Heart left ventricle (tissue), 16 donors: Measurements from ENCODE around the gene FLACC1. TPM values are rescaled to one million over a fixed set of nuclear protein-coding genes. Genes with fewer than 3 reads are reported as not detected.

Experiments
- ATAC-seq, 4 donors: fragments of 200-7000 bp; cut with Tn5 transposase; one replicate each; pipeline ENCODE4 v1.9.1; 2020 to 2022; ENCODE audit warnings: moderate library complexity in 4 of 4, mild to moderate bottlenecking in 3 of 4, moderate number of reproducible peaks in 1 of 4
- DNase-seq, 5 donors: peaks; one replicate each; pipeline ENCODE4 v3.0.0-alpha.2; 2020
- H3K27ac ChIP-seq, 12 donors: fragments of 200-600 bp; sonication (generic) in 4 of 12; one replicate each; pipeline versions ENCODE4 v1.5.0 to v1.8.0; 2016 to 2022; ENCODE audit warnings: mild to moderate bottlenecking in 2 of 12
- H3K27me3 ChIP-seq, 9 donors: fragments of 200-600 bp; sonication (generic) in 2 of 9; one replicate each; pipeline versions ENCODE4 v1.5.1 to v1.8.0; 2016 to 2022; ENCODE audit warnings: mild to moderate bottlenecking in 3 of 9
- H3K36me3 ChIP-seq, 9 donors: fragments of 200-600 bp; sonication (generic) in 2 of 9; one replicate each; pipeline versions ENCODE4 v1.5.0 to v1.8.0; 2018 to 2022; ENCODE audit warnings: mild to moderate bottlenecking in 2 of 9
- H3K4me1 ChIP-seq, 12 donors: fragments of 200-600 bp; sonication (generic) in 4 of 12; one replicate each; pipeline versions ENCODE4 v1.5.0 to v1.8.0; 2016 to 2022; ENCODE audit warnings: mild to moderate bottlenecking in 3 of 12
- H3K4me3 ChIP-seq, 12 donors: fragments of 200-600 bp; sonication (generic) in 4 of 12; one replicate each; pipeline versions ENCODE4 v1.5.0 to v1.8.0; 2017 to 2022; ENCODE audit warnings: mild to moderate bottlenecking in 9 of 12, moderate library complexity in 4 of 12
- H3K9me3 ChIP-seq, 12 donors: fragments of 200-600 bp; sonication (generic) in 4 of 12; one replicate each; pipeline versions ENCODE4 v1.5.0 to v1.8.0; 2016 to 2022; ENCODE audit warnings: mild to moderate bottlenecking in 1 of 12
- CTCF ChIP-seq, 12 donors: fragments of 200-600 bp; sonication (generic) in 4 of 12; IDR thresholded peaks; one replicate each; pipeline versions ENCODE4 v1.5.0 to v1.8.0; 2018 to 2022; ENCODE audit warnings: antibody characterized with exemption in 12 of 12, mild to moderate bottlenecking in 5 of 12
- POLR2A ChIP-seq, 2 donors: fragments of 450-650 bp; IDR thresholded peaks; one replicate each; pipeline ENCODE4 v1.6.1; 2017; ENCODE audit warnings: antibody characterized with exemption in 2 of 2, mild to moderate bottlenecking in 2 of 2, moderate library complexity in 2 of 2
- WGBS, 4 donors: extraction: QIAGEN DNeasy Blood & Tissue Kit in 2 of 4; methylation state at CpG; one replicate each; pipeline versions ENCODE4 v1.1.5 to v1.1.7; 2013 to 2018; 5-methylcytosine and 5-hydroxymethylcytosine counted together
- intact Hi-C, 10 donors: fragments of 100-400 bp; cut with DNase I; formaldehyde crosslinking; loops; one replicate each; pipeline versions ENCODE4 v1.11.1 to v1.14.2; 2022
- polyA plus RNA-seq, 2 donors: library from polyadenylated mRNA; stranded (reverse); fragments of 200-250 nt; gene quantifications; one replicate each; pipeline ENCODE4 v1.2.3, GENCODE V29; 2013
- total RNA-seq, 9 donors: library from RNA; depleted of rRNA in 2 of 9; stranded (reverse); fragments of >200 nt in 2 of 9; fragmentation: NEBNext Ultra II Directional in 3 of 9; extraction: Animal tissue kit (Norgen Biotek cat#: 25700) in 3 of 9; gene quantifications; one replicate each; pipeline versions ENCODE4 v1.1.0 to v1.2.4, GENCODE V29; 2016 to 2023
- donor health status: ischemic (EF 13 %, LVEDD 7.1; RV severe dilation, severe dysfunction).
- donor health status: healthy with polysubstance abuse.
- donor health status: DM: no; HTN: yes; CAD: no.
- donor health status: DM: no; HTN: no; CAD: no.
- donor health status: ischemic (EF 25% LVEDD 6.9; RV normal size, moderate dysfunction).
- donor health status: ischemic (EF 25% LVEDD 5.7; RV mildly dilated, moderate dysfunction).
- donor health status: healthy.
- donor health status: DM: yes; HTN: yes; CAD: no.
- donor health status: ischemic (EF 35%, LVEDD 5.7; RV mildly dilated, moderate dysfunction).
- donor health status: nonischemic (EF 11% LVEDD 7.7; RV severe dilation, severe dysfunction).
- donor health status: DM: yes; HTN: yes; CAD: no.
- donor health status: PGD.
- donor health status: ischemic (EF 29% LVEDD 5.4; RV normal size, mild dysfunction).
- donor health status: nonischemic (EF 23%, LVEDD 6.1; RV moderate dilation, normal function).

Gene FLACC1
- total and polyA plus RNA-seq, 11 donors, result 1.1 to 8.1 (median 7.0) TPM

GRCh38 chr2:201360256-201360655 is 3.1 kb upstream of the FLACC1 start:
- Histone ChIP-seq H3K9me3 (peaks cover 0 to 7% (median 0%) of the 10 kb centered on the region in 12 donors), H3K36me3 (peaks cover 0 to 47% (median 23%) of the 10 kb centered on the region in 9 donors), H3K27me3 (no peaks in the 10 kb centered on the region), H3K4me1 (peaks cover 0 to 24% (median 8%) of the 10 kb centered on the region in 12 donors), H3K27ac (no peak overlapping the region), H3K4me3 (no peak overlapping the region)
- 71 to 77% (median 74%) methylated on average over 4 of the region's 4 CpGs for WGBS, 4 donors
- no peak for ATAC-seq
- DNase-seq, result no peak
- intact Hi-C loops, result loop anchor here in 8 of 10 donors (5.0 to 10.0 kb wide), 3 partner anchors 123 to 455 kb away; no protein-coding TSS in a partner anchor
- TF ChIP-seq CTCF (IDR thresholded peaks at IDR 0.05) (no peak), POLR2A (IDR thresholded peaks at IDR 0.05) (no peak)

- peaks cover 0 to 23% (median 7%) of the 10 kb centered on the region in 12 donors for H3K4me1 ChIP-seq
- TF ChIP-seq CTCF (IDR thresholded peaks at IDR 0.05), result no peak
- no peak for TF ChIP-seq POLR2A (IDR thresholded peaks at IDR 0.05)
- H3K36me3 ChIP-seq, result peaks cover 0 to 44% (median 23%) of the 10 kb centered on the region in 9 donors
- H3K9me3 ChIP-seq, result no peaks in the 10 kb centered on the region
- DNase-seq (no peak), ATAC-seq (no peak)
- H3K4me3 ChIP-seq, result no peak overlapping the region
- H3K27me3 ChIP-seq, result no peaks in the 10 kb centered on the region
- no peak overlapping the region for H3K27ac ChIP-seq
- 82 to 98% (median 86%) methylated on average over 7 of the region's 7 CpGs for WGBS, 4 donors
- intact Hi-C loops, result loop anchor here in 1 of 10 donors (5.0 kb wide), 1 partner anchor 96 kb away; the partner anchor contains the start of gene CASP8
These were observed 1.5 kb upstream of the FLACC1 start for GRCh38 chr2:201358684-201359083.

- H3K4me1 ChIP-seq, result peaks cover 0 to 28% (median 7%) of the 10 kb centered on the region in 12 donors
- peaks cover 0 to 31% (median 15%) of the 10 kb centered on the region in 9 donors for H3K36me3 ChIP-seq
- no peak for ATAC-seq
- H3K27ac ChIP-seq, result peak overlapping the region in 3 of 12 donors; percentile 19 to 27 (median 26)
- TF ChIP-seq POLR2A (IDR thresholded peaks at IDR 0.05), result no peak
- no peak for TF ChIP-seq CTCF (IDR thresholded peaks at IDR 0.05)
- H3K27me3 ChIP-seq, result no peaks in the 10 kb centered on the region
- no peaks in the 10 kb centered on the region for H3K9me3 ChIP-seq
- no peak for DNase-seq
- H3K4me3 ChIP-seq, result no peak overlapping the region
- intact Hi-C loops, result no loop called here
- 64 to 77% (median 70%) methylated on average over 1 of the region's 1 CpG for WGBS, 4 donors
These were observed 4.0 kb downstream of the FLACC1 start for GRCh38 chr2:201353116-201353515.

- no peak overlapping the region for H3K27ac ChIP-seq
- TF ChIP-seq CTCF (IDR thresholded peaks at IDR 0.05), result no peak
- WGBS, 4 donors, result 96 to 99% (median 97%) methylated on average over 3 to 4 of the region's 4 CpGs
- DNase-seq (no peak), ATAC-seq (no peak)
- no peaks in the 10 kb centered on the region for H3K27me3 ChIP-seq
- peaks cover 0 to 53% (median 22%) of the 10 kb centered on the region in 9 donors for H3K36me3 ChIP-seq
- H3K4me1 ChIP-seq, result peaks cover 0 to 12% (median under 1%) of the 10 kb centered on the region in 12 donors
- no peaks in the 10 kb centered on the region for H3K9me3 ChIP-seq
- intact Hi-C loops, result no loop called here
- H3K4me3 ChIP-seq, result no peak overlapping the region
These were observed 6.3 kb downstream of the FLACC1 start for GRCh38 chr2:201350879-201351278.
